H1 (cell line): Measurements from ENCODE around the gene LAMA4. TPM values are rescaled to one million over a fixed set of nuclear protein-coding genes. Genes with fewer than 3 reads are reported as not detected.

Experiments used
- CTCF ChIA-PET: fragments of 300-600 bp; sonication (Branson Sonifier 250); formaldehyde crosslinking; loops from one replicate; lab custom pipeline; 2021; ENCODE audit not compliant: partially characterized antibody; lab: Charles Lee
- POLR2A ChIA-PET: fragments of 300-600 bp; sonication (Branson Sonifier 250); formaldehyde crosslinking; loops from one replicate; lab custom pipeline; 2021; ENCODE audit warnings: inconsistent platforms; ENCODE audit not compliant: partially characterized antibody; lab: Charles Lee
- DNase-seq, 2 experiments: peaks; one replicate each; pipeline versions ENCODE4 v3.0.0 to v3.0.0-alpha.2; 2010 to 2022; ENCODE audit warnings: low spot score in 2 of 2, low read depth in 1 of 2, mixed read lengths in 1 of 2
- FAIRE-seq: peaks from 2 replicates; lab custom pipeline; 2011; peaks lifted over from hg19 to GRCh38; lab: Jason Lieb, UNC
- H2AFZ ChIP-seq: 2 replicates; pipeline ENCODE4 v1.8.1; 2012; ENCODE audit warnings: low read length, inconsistent platforms
- H2AK5ac ChIP-seq: 2 replicates; pipeline ENCODE4 v1.6.1; 2013; ENCODE audit warnings: low read depth, low read length
- H2BK120ac ChIP-seq: replicated peaks from 2 replicates; pipeline ENCODE3; 2013; ENCODE audit warnings: low read depth, low read length, inconsistent platforms
- H2BK12ac ChIP-seq: 2 replicates; pipeline ENCODE4 v1.6.1; 2013; ENCODE audit warnings: low read depth, low read length
- H2BK15ac ChIP-seq: 2 replicates; pipeline ENCODE4 v1.6.1; 2013; ENCODE audit warnings: low read length
- H2BK20ac ChIP-seq: 2 replicates; pipeline ENCODE4 v1.6.1; 2013; ENCODE audit warnings: low read length
- H2BK5ac ChIP-seq: 2 replicates; pipeline ENCODE4 v1.6.1; 2013; ENCODE audit warnings: low read depth, low read length
- H3K14ac ChIP-seq: 2 replicates; pipeline ENCODE4 v1.6.1; 2013; ENCODE audit warnings: inconsistent platforms; ENCODE audit not compliant: insufficient read length
- H3K18ac ChIP-seq: 2 replicates; pipeline ENCODE4 v1.6.1; 2013; ENCODE audit warnings: low read length; ENCODE audit errors: extremely low read depth
- H3K23ac ChIP-seq: 2 replicates; pipeline ENCODE4 v1.6.1; 2013; ENCODE audit warnings: inconsistent platforms; ENCODE audit not compliant: insufficient read length
- H3K23me2 ChIP-seq: 2 replicates; pipeline ENCODE4 v1.6.1; 2013; ENCODE audit warnings: low read depth, low read length
- H3K27ac ChIP-seq: 2 replicates; pipeline ENCODE4 v1.6.1; 2011; ENCODE audit warnings: low read depth, low read length, inconsistent platforms
- H3K27me3 ChIP-seq, 4 experiments: replicated peaks in 1 of 4; 1 replicate in 1 of 4; 2 replicates in 3 of 4; pipeline versions ENCODE4 v1.6.1 to v1.8.1; 2011 to 2013; ENCODE audit warnings: low read length in 3 of 4, mild to moderate bottlenecking in 3 of 4, inconsistent platforms in 2 of 4, mixed read lengths in 2 of 4, moderate library complexity in 1 of 4; ENCODE audit not compliant: control insufficient read depth in 3 of 4, insufficient read depth in 3 of 4; ENCODE audit errors: extremely low read depth in 1 of 4
- H3K36me3 ChIP-seq, 4 experiments: 2 replicates each; pipeline versions ENCODE4 v1.6.1 to v1.8.1; 2011 to 2013; ENCODE audit warnings: mild to moderate bottlenecking in 4 of 4, low read length in 3 of 4, moderate library complexity in 2 of 4, control low read depth in 1 of 4, inconsistent platforms in 1 of 4; ENCODE audit not compliant: insufficient read depth in 4 of 4, control insufficient read depth in 2 of 4
- H3K4ac ChIP-seq: replicated peaks from 2 replicates; pipeline ENCODE3; 2013; ENCODE audit warnings: low read length, low read depth, mixed read lengths, inconsistent platforms; ENCODE audit not compliant: insufficient read length
- H3K4me1 ChIP-seq, 4 experiments: replicated peaks in 1 of 4; 1 replicate in 1 of 4; 2 replicates in 3 of 4; pipeline versions ENCODE4 v1.6.1 to v1.8.1; 2011 to 2013; ENCODE audit warnings: low read length in 3 of 4, inconsistent platforms in 2 of 4, mixed read lengths in 1 of 4; ENCODE audit not compliant: insufficient read depth in 4 of 4, control insufficient read depth in 3 of 4
- H3K4me2 ChIP-seq, 2 experiments: 2 replicates each; pipeline versions ENCODE4 v1.6.1 to v1.8.1; 2011 to 2013; ENCODE audit warnings: low read depth in 2 of 2, low read length in 2 of 2, control low read depth in 1 of 2, inconsistent platforms in 1 of 2, mild to moderate bottlenecking in 1 of 2; ENCODE audit not compliant: insufficient read depth in 1 of 2
- H3K4me3 ChIP-seq, 4 experiments: fragments of 200-600, 300-600 bp in 1 of 4; sonication (generic), shearing (Covaris generic), sonication (Bioruptor Twin) in 1 of 4; 2 replicates each; pipeline versions ENCODE4 v1.5.1 to v1.8.1; 2011 to 2016; ENCODE audit warnings: low read length in 4 of 4, low read depth in 3 of 4, control low read depth in 2 of 4, inconsistent platforms in 2 of 4, mild to moderate bottlenecking in 2 of 4, mixed read lengths in 1 of 4, moderate library complexity in 1 of 4; ENCODE audit not compliant: insufficient read depth in 2 of 4; ENCODE audit errors: extremely low read depth in 1 of 4
- H3K56ac ChIP-seq: replicated peaks from 2 replicates; pipeline ENCODE3; 2013; ENCODE audit warnings: low read depth, mild to moderate bottlenecking, mixed read lengths, low read length, inconsistent platforms; ENCODE audit not compliant: insufficient read length
- H3K79me1 ChIP-seq: 2 replicates; pipeline ENCODE4 v1.6.1; 2013; ENCODE audit warnings: low read depth, low read length, control low read depth
- H3K79me2 ChIP-seq, 2 experiments: 2 replicates each; pipeline versions ENCODE4 v1.6.1 to v1.8.1; 2012 to 2013; ENCODE audit warnings: low read length in 2 of 2, mild to moderate bottlenecking in 2 of 2, inconsistent platforms in 1 of 2; ENCODE audit not compliant: insufficient read depth in 2 of 2, control insufficient read depth in 1 of 2
- H3K9ac ChIP-seq, 4 experiments: replicated peaks in 1 of 4; 1 replicate in 1 of 4; 2 replicates in 3 of 4; pipeline versions ENCODE4 v1.6.1 to v1.8.1; 2011 to 2013; ENCODE audit warnings: low read depth in 3 of 4, low read length in 3 of 4, control low read depth in 2 of 4, mild to moderate bottlenecking in 2 of 4, moderate library complexity in 2 of 4, inconsistent platforms in 1 of 4; ENCODE audit errors: extremely low read depth in 1 of 4
- H3K9me3 ChIP-seq, 2 experiments: 2 replicates each; pipeline versions ENCODE4 v1.6.1 to v1.8.1; 2012 to 2013; ENCODE audit warnings: mild to moderate bottlenecking in 2 of 2, moderate library complexity in 2 of 2, control low read depth in 1 of 2, inconsistent platforms in 1 of 2, low read depth in 1 of 2, low read length in 1 of 2, mixed read lengths in 1 of 2; ENCODE audit not compliant: insufficient read depth in 2 of 2
- H4K20me1 ChIP-seq, 2 experiments: replicated peaks in 1 of 2; 2 replicates each; pipeline versions ENCODE3 to v1.8.1; 2011 to 2013; ENCODE audit warnings: inconsistent platforms in 2 of 2, low read length in 2 of 2, mild to moderate bottlenecking in 1 of 2; ENCODE audit not compliant: insufficient read depth in 2 of 2, control insufficient read depth in 1 of 2
- H4K5ac ChIP-seq: 2 replicates; pipeline ENCODE4 v1.6.1; 2013; ENCODE audit warnings: low read length, low read depth, mixed read lengths, inconsistent platforms; ENCODE audit not compliant: insufficient read length
- H4K8ac ChIP-seq: 2 replicates; pipeline ENCODE4 v1.8.0; 2013; ENCODE audit warnings: mild to moderate bottlenecking, moderate library complexity, low read length, inconsistent platforms; ENCODE audit not compliant: insufficient read depth; ENCODE audit errors: extremely low read depth
- H4K91ac ChIP-seq: replicated peaks from 2 replicates; pipeline ENCODE3; 2013; ENCODE audit warnings: low read length, mixed read lengths, inconsistent platforms; ENCODE audit not compliant: insufficient read length
- ASH2L ChIP-seq: fragments of 200-600, 300-600 bp; sonication (generic); IDR thresholded peaks from one replicate; pipeline ENCODE4 v1.7.1; 2017; ENCODE audit warnings: low read length
- BACH1 ChIP-seq: IDR thresholded peaks from 2 replicates; pipeline ENCODE4 v1.6.1; 2012; ENCODE audit warnings: low read length, improper control_type of control experiment
- BCL11A ChIP-seq, 2 experiments: IDR thresholded peaks; one replicate each; pipeline ENCODE4 v1.6.1; 2011; ENCODE audit warnings: low read depth in 2 of 2, low read length in 2 of 2, mild to moderate bottlenecking in 2 of 2
- CBX8 ChIP-seq: fragments of 300-800, 300-1000 bp; sonication (generic); IDR thresholded peaks from 2 replicates; pipeline ENCODE4 v1.7.1; 2016; ENCODE audit warnings: low read depth, low read length, borderline replicate concordance
- CHD1 ChIP-seq: IDR thresholded peaks from 2 replicates; pipeline ENCODE4 v1.6.1; 2012; ENCODE audit warnings: low read depth, low read length, improper control_type of control experiment
- CTBP2 ChIP-seq: IDR thresholded peaks from 2 replicates; pipeline ENCODE4 v1.7.0; 2011; ENCODE audit warnings: borderline replicate concordance, mild to moderate bottlenecking, moderate library complexity, mixed read lengths, low read length; ENCODE audit not compliant: insufficient read depth, insufficient read length
- FOSL1 ChIP-seq: IDR thresholded peaks from 2 replicates; pipeline ENCODE4 v1.6.1; 2011; ENCODE audit warnings: mild to moderate bottlenecking, low read depth, low read length, moderate library complexity; ENCODE audit not compliant: insufficient read depth
- GABPA ChIP-seq: IDR thresholded peaks from 2 replicates; pipeline ENCODE4 v1.6.1; 2011; ENCODE audit warnings: mild to moderate bottlenecking, low read length, moderate library complexity, borderline replicate concordance; ENCODE audit not compliant: insufficient read depth
- MAX ChIP-seq: IDR thresholded peaks from 2 replicates; pipeline ENCODE4 v1.6.1; 2012; ENCODE audit warnings: inconsistent platforms
- POLR2A ChIP-seq, 2 experiments: IDR thresholded peaks; 1 replicate in 1 of 2; 2 replicates in 1 of 2; pipeline ENCODE4 v1.6.1; 2011; ENCODE audit warnings: low read depth in 2 of 2, low read length in 2 of 2, mild to moderate bottlenecking in 2 of 2; ENCODE audit errors: control extremely low read depth in 1 of 2
- SIRT6 ChIP-seq: IDR thresholded peaks from one replicate; pipeline ENCODE4 v1.7.1; 2012; ENCODE audit warnings: low read length, inconsistent platforms
- SP4 ChIP-seq: IDR thresholded peaks from 2 replicates; pipeline ENCODE4 v1.6.1; 2012; ENCODE audit warnings: low read length, inconsistent platforms
- SRF ChIP-seq: IDR thresholded peaks from 2 replicates; pipeline ENCODE4 v1.6.1; 2011; ENCODE audit warnings: mild to moderate bottlenecking, low read depth, low read length, moderate library complexity
- YY1 ChIP-seq: IDR thresholded peaks from 2 replicates; pipeline ENCODE4 v1.6.1; 2011; ENCODE audit warnings: low read depth, mild to moderate bottlenecking, low read length
- polyA plus RNA-seq, 7 experiments: library from polyadenylated mRNA; depleted of rRNA in 3 of 7; stranded (reverse) in 5 of 7; unstranded in 2 of 7; fragments of >200 nt in 5 of 7; fragments of 200-250 nt in 2 of 7; gene quantifications; 1 replicate in 5 of 7; 2 replicates in 1 of 7; 4 replicates in 1 of 7; pipeline versions ENCODE4 v1.2.1 to v1.2.3, GENCODE V29; 2011 to 2013; ENCODE audit warnings: missing spikeins in 2 of 7, mixed read lengths in 2 of 7
- total RNA-seq: library from RNA; stranded (reverse); fragmentation: NEBNext Ultra II Directional; extraction: Animal tissue kit (Norgen Biotek cat#: 25700); gene quantifications from 2 replicates; pipeline ENCODE4 v1.2.1, GENCODE V29; 2021
- TF ChIP-seq, protein P1 (sequence below): IDR thresholded peaks from 2 replicates; pipeline ENCODE4 v1.6.1; 2012; ENCODE audit warnings: low read length, inconsistent platforms

LAMA4 gene
- total and polyA plus RNA-seq, 2 of the 8 experiments (the other 6 are each of a cell fraction or from before 2014, with no cell fraction given): 0.95 to 1.5 TPM

GRCh38 chr6:112221561-112221960, 32.8 kb downstream of the LAMA4 start:
- FAIRE-seq (no peak), DNase-seq (no peak)
- Histone ChIP-seq H3K4ac (no peak overlapping the region), H3K18ac (no peak overlapping the region), H3K9ac (no peak overlapping the region), H4K20me1 (no peaks in the 10 kb centered on the region), H3K4me1 (no peaks in the 10 kb centered on the region; a peak in 1 of 7 replicates), H4K91ac (no peak overlapping the region), H3K9me3 (no peaks in the 10 kb centered on the region), H2BK15ac (no peak overlapping the region), H2BK120ac (no peak overlapping the region), H3K56ac (no peak overlapping the region), H3K4me2 (no peak overlapping the region), H3K79me2 (no peaks in the 10 kb centered on the region), H3K23ac (no peak overlapping the region), H3K36me3 (no peaks in the 10 kb centered on the region), H3K27ac (no peak overlapping the region), H3K79me1 (no peaks in the 10 kb centered on the region), H2BK20ac (no peak overlapping the region), H2BK5ac (no peak overlapping the region), H2AFZ (no peak overlapping the region), H3K4me3 (no peak overlapping the region), H3K14ac (no peak overlapping the region), H3K23me2 (no peaks in the 10 kb centered on the region), H3K27me3 (no peaks in the 10 kb centered on the region), H4K8ac (no peak overlapping the region), H2BK12ac (no peak overlapping the region), H4K5ac (no peak overlapping the region), H2AK5ac (no peak overlapping the region)
- CTCF ChIA-PET: interaction anchor here (1.4 kb wide), 1 partner anchor 42 kb away, joined by 3 read pairs; no protein-coding TSS in a partner anchor
- POLR2A ChIA-PET: no interaction called here
- TF ChIP-seq CTBP2 (no peak), CBX8 (no peak), CHD1 (no peak), BCL11A (IDR thresholded peaks at IDR 0.05; ENCODE audit: low read depth in 2 of 2, low read length in 2 of 2) (no peak), YY1 (no peak), BACH1 (no peak), MAX (no peak), ASH2L (no peak), POLR2A (IDR thresholded peaks at IDR 0.05; ENCODE audit: control extremely low read depth in 1 of 2, low read depth in 2 of 2, low read length in 2 of 2) (no peak), SP4 (no peak), SRF (no peak), GABPA (no peak), SIRT6 (no peak), FOSL1 (no peak)
- TF ChIP-seq, protein P1, sequence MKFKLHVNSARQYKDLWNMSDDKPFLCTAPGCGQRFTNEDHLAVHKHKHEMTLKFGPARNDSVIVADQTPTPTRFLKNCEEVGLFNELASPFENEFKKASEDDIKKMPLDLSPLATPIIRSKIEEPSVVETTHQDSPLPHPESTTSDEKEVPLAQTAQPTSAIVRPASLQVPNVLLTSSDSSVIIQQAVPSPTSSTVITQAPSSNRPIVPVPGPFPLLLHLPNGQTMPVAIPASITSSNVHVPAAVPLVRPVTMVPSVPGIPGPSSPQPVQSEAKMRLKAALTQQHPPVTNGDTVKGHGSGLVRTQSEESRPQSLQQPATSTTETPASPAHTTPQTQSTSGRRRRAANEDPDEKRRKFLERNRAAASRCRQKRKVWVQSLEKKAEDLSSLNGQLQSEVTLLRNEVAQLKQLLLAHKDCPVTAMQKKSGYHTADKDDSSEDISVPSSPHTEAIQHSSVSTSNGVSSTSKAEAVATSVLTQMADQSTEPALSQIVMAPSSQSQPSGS: no peak
